HepG2 (cell line): Measurements from ENCODE around the gene CPLX3. TPM values are rescaled to one million over a fixed set of nuclear protein-coding genes. Genes with fewer than 3 reads are reported as not detected.

Experiments
- ARNTL ChIP-seq: sonication (generic); formaldehyde crosslinking; IDR thresholded peaks from 2 replicates; pipeline ENCODE4 v1.4.0; 2020; ENCODE audit warnings: mild to moderate bottlenecking, missing genetic modification reagents
- ATRX ChIP-seq: sonication (generic); formaldehyde crosslinking; IDR thresholded peaks from 2 replicates; pipeline ENCODE4 v1.4.0; 2020; ENCODE audit warnings: missing genetic modification reagents, borderline replicate concordance
- CEBPG ChIP-seq: IDR thresholded peaks from 2 replicates; pipeline ENCODE4 v1.6.1; 2016
- CHD2 ChIP-seq: IDR thresholded peaks from 2 replicates; pipeline ENCODE4 v1.6.1; 2011; ENCODE audit warnings: low read depth, low read length, improper control_type of control experiment
- FOSL2 ChIP-seq: sonication (generic); formaldehyde crosslinking; IDR thresholded peaks from 2 replicates; pipeline ENCODE4 v1.4.0; 2020; ENCODE audit warnings: missing genetic modification reagents
- IKZF4 ChIP-seq: sonication (generic); formaldehyde crosslinking; IDR thresholded peaks from 2 replicates; pipeline ENCODE4 v1.5.1; 2020; ENCODE audit warnings: borderline replicate concordance, mild to moderate bottlenecking, low read depth, missing genetic modification reagents; ENCODE audit errors: not compliant biosample characterization
- KDM5A ChIP-seq: fragments of 200-600 bp; sonication (generic); IDR thresholded peaks from 2 replicates; pipeline ENCODE4 v1.7.0; 2018; ENCODE audit warnings: antibody characterized with exemption, mild to moderate bottlenecking, low read length, borderline replicate concordance
- LCORL ChIP-seq, 2 experiments: fragments of 450-650 bp in 1 of 2; sonication (generic) in 1 of 2; formaldehyde crosslinking in 1 of 2; IDR thresholded peaks; 2 replicates each; pipeline versions ENCODE4 v1.5.0 to v1.6.1; 2017 to 2020; ENCODE audit warnings: antibody characterized with exemption in 1 of 2, missing genetic modification reagents in 1 of 2
- NFIC ChIP-seq: IDR thresholded peaks from 2 replicates; pipeline ENCODE4 v1.6.1; 2012; ENCODE audit warnings: mild to moderate bottlenecking, low read length, inconsistent platforms
- NKX3-1 ChIP-seq: sonication (generic); formaldehyde crosslinking; IDR thresholded peaks from 2 replicates; pipeline ENCODE4 v1.5.0; 2020; ENCODE audit warnings: missing genetic modification reagents
- PITX1 ChIP-seq: sonication (generic); formaldehyde crosslinking; IDR thresholded peaks from 2 replicates; pipeline ENCODE4 v1.5.1; 2020; ENCODE audit warnings: mild to moderate bottlenecking, missing genetic modification reagents
- PPARG ChIP-seq: conservative IDR thresholded peaks from 2 replicates; pipeline ENCODE4 v1.6.1; 2016; ENCODE audit warnings: missing biosample characterization, missing genetic modification reagents
- RARG ChIP-seq: sonication (generic); formaldehyde crosslinking; IDR thresholded peaks from 2 replicates; pipeline ENCODE4 v1.4.0; 2020; ENCODE audit warnings: low read depth, mild to moderate bottlenecking, missing genetic modification reagents
- SCMH1 ChIP-seq: sonication (generic); formaldehyde crosslinking; IDR thresholded peaks from 2 replicates; pipeline ENCODE4 v1.9.0; 2021; ENCODE audit warnings: missing genetic modification reagents, mild to moderate bottlenecking, borderline replicate concordance
- SMAD1 ChIP-seq: sonication (generic); formaldehyde crosslinking; IDR thresholded peaks from 2 replicates; pipeline ENCODE4 v1.4.0; 2020; ENCODE audit warnings: missing genetic modification reagents, low read depth, mild to moderate bottlenecking, borderline replicate concordance
- TGIF2 ChIP-seq: IDR thresholded peaks from 2 replicates; pipeline ENCODE4 v1.6.1; 2016; ENCODE audit warnings: control low read depth, missing compliant biosample characterization
- YEATS2 ChIP-seq: sonication (generic); formaldehyde crosslinking; IDR thresholded peaks from 2 replicates; pipeline ENCODE4 v1.4.0; 2020; ENCODE audit warnings: missing genetic modification reagents, borderline replicate concordance
- ZNF136 ChIP-seq: sonication (generic); formaldehyde crosslinking; IDR thresholded peaks from 2 replicates; pipeline ENCODE4 v1.8.1; 2022; ENCODE audit warnings: low read depth, mild to moderate bottlenecking, moderate library complexity, missing genetic modification reagents
- ZNF329 ChIP-seq: sonication (generic); formaldehyde crosslinking; IDR thresholded peaks from 2 replicates; pipeline ENCODE4 v1.9.0; 2021; ENCODE audit warnings: low read depth, mild to moderate bottlenecking, missing genetic modification reagents
- ZNF430 ChIP-seq: sonication (generic); formaldehyde crosslinking; IDR thresholded peaks from 2 replicates; pipeline ENCODE4 v1.9.0; 2021; ENCODE audit warnings: mild to moderate bottlenecking, missing genetic modification reagents
- ZNF451 ChIP-seq: sonication (generic); formaldehyde crosslinking; IDR thresholded peaks from 2 replicates; pipeline ENCODE4 v1.5.0; 2020; ENCODE audit warnings: mild to moderate bottlenecking, missing genetic modification reagents
- ZNF749 ChIP-seq: sonication (generic); formaldehyde crosslinking; IDR thresholded peaks from 2 replicates; pipeline ENCODE4 v1.8.0; 2022; ENCODE audit warnings: mild to moderate bottlenecking, missing genetic modification reagents, moderate library complexity, borderline replicate concordance
- ZSCAN22 ChIP-seq: sonication (generic); formaldehyde crosslinking; IDR thresholded peaks from 2 replicates; pipeline ENCODE4 v1.4.0; 2020; ENCODE audit warnings: mild to moderate bottlenecking, missing genetic modification reagents
- polyA plus RNA-seq, 8 experiments: library from polyadenylated mRNA; depleted of rRNA in 3 of 8; stranded (reverse) in 7 of 8; unstranded in 1 of 8; fragments of >200 nt; fragmentation: Illumina TruSeq in 4 of 8; extraction: Trizol in 4 of 8; gene quantifications; 2 replicates each; pipeline versions ENCODE4 v1.2.1 to v1.2.3, GENCODE V29; 2011 to 2016; ENCODE audit warnings: low read depth in 4 of 8, missing spikeins in 1 of 8, mixed read lengths in 1 of 8; ENCODE audit not compliant: insufficient read depth in 1 of 8
- total RNA-seq, 5 experiments: library from RNA; depleted of rRNA; stranded (reverse); fragments of >200 nt; fragmentation: Illumina TruSeq; extraction: Trizol; gene quantifications; 2 replicates each; pipeline ENCODE4 v1.2.3, GENCODE V29; 2016; ENCODE audit warnings: low read depth in 1 of 5
- TF ChIP-seq, protein P1 (sequence below): sonication (generic); formaldehyde crosslinking; IDR thresholded peaks from 2 replicates; pipeline ENCODE4 v1.4.0; 2020; ENCODE audit warnings: missing genetic modification reagents
- TF ChIP-seq, protein P2 (sequence below): IDR thresholded peaks from 2 replicates; pipeline ENCODE4 v1.6.1; 2018; ENCODE audit warnings: missing genetic modification reagents, mild to moderate bottlenecking, missing compliant biosample characterization
- TF ChIP-seq, protein P3 (sequence below): sonication (generic); formaldehyde crosslinking; IDR thresholded peaks from 2 replicates; pipeline ENCODE4 v1.4.0; 2020; ENCODE audit warnings: missing genetic modification reagents

CPLX3 gene
- total and polyA plus RNA-seq, 2 of the 13 experiments (the other 11 are each of a cell fraction or from before 2014, with no cell fraction given): not detected

DNA sequence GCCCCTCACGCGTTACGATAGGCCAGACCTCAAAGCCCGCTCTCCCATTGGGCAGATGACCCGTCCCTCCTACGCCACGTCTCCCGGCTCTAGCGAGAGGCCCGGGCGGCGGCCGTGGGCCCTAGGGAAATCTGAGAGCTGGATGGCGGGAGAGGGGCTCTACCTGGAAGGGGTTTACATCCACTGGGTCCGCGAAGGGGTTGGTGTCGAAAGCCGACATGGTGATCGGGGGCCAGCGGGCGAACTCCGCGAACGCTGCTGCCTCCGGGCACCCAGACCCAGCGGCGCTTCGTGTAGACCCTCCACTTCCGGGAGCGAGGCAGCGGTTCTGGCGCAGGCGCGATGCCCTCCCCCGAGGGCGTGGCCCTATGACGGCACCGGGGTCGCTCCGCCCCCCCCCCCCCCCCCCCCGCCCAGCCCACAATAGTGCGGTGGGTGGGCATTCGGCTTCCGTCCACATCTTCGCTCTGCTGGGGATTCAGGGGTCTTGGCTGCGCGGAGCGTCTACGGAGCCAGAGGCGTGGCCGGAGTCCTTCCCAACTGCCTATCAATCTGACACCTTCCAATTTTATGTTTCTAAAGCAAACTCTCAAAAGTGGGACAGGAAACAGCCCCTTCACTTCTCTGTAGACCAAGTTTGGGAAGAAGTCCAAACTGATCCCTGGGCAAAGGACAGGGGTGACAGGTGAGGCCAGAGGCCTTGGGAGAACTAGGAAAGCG lies 46.8 kb downstream of the CPLX3 start, which contains the start of gene SCAMP2 (continued):
- TF ChIP-seq, protein P1, sequence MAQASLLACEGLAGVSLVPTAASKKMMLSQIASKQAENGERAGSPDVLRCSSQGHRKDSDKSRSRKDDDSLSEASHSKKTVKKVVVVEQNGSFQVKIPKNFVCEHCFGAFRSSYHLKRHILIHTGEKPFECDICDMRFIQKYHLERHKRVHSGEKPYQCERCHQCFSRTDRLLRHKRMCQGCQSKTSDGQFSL (CRISPR knock-in tag): peak; percentile 88
- TF ChIP-seq NKX3-1 (CRISPR knock-in tag) (peak; percentile 46; the same call in 1 of the 2 replicates), ARNTL (CRISPR knock-in tag) (peak; percentile 50; the same call in 1 of the 2 replicates), CHD2 (0 out of 2 replicates have a peak, but pooled peaks have one; percentile 10), KDM5A (peak; percentile 87), SMAD1 (no peak), LCORL (IDR thresholded peaks at IDR 0.05) (no peak), LCORL (CRISPR knock-in tag; IDR thresholded peaks at IDR 0.05) (peak; percentile 56), PPARG (CRISPR knock-in tag) (no peak), NFIC (no peak), IKZF4 (CRISPR knock-in tag) (peak; percentile 79), YEATS2 (CRISPR knock-in tag) (peak; percentile 72; the same call in 1 of the 2 replicates), TGIF2 (peak; percentile 67; the same call in 1 of the 2 replicates), PITX1 (CRISPR knock-in tag) (0 out of 2 replicates have a peak, but pooled peaks have one; percentile 32), FOSL2 (CRISPR knock-in tag) (0 out of 2 replicates have a peak, but pooled peaks have one; percentile 30), SCMH1 (no peak), CEBPG (CRISPR knock-in tag) (no peak), ZNF329 (CRISPR knock-in tag) (peak; percentile 64; the same call in 1 of the 2 replicates), ZNF136 (CRISPR knock-in tag) (peak; percentile 85; the same call in 1 of the 2 replicates), ZSCAN22 (no peak), ATRX (CRISPR knock-in tag) (no peak), ZNF451 (CRISPR knock-in tag) (no peak), RARG (no peak), ZNF430 (CRISPR knock-in tag) (no peak), ZNF749 (CRISPR knock-in tag) (no peak)
- TF ChIP-seq, protein P2, sequence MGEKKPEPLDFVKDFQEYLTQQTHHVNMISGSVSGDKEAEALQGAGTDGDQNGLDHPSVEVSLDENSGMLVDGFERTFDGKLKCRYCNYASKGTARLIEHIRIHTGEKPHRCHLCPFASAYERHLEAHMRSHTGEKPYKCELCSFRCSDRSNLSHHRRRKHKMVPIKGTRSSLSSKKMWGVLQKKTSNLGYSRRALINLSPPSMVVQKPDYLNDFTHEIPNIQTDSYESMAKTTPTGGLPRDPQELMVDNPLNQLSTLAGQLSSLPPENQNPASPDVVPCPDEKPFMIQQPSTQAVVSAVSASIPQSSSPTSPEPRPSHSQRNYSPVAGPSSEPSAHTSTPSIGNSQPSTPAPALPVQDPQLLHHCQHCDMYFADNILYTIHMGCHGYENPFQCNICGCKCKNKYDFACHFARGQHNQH (CRISPR knock-in tag): peak; percentile 50; the same call in 1 of the 2 replicates
- TF ChIP-seq, protein P3, sequence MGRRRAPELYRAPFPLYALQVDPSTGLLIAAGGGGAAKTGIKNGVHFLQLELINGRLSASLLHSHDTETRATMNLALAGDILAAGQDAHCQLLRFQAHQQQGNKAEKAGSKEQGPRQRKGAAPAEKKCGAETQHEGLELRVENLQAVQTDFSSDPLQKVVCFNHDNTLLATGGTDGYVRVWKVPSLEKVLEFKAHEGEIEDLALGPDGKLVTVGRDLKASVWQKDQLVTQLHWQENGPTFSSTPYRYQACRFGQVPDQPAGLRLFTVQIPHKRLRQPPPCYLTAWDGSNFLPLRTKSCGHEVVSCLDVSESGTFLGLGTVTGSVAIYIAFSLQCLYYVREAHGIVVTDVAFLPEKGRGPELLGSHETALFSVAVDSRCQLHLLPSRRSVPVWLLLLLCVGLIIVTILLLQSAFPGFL (CRISPR knock-in tag): no peak
